Testis (tissue), 3 donors: Measurements from ENCODE around the gene PTX3. TPM values are rescaled to one million over a fixed set of nuclear protein-coding genes. Genes with fewer than 3 reads are reported as not detected.

Experiments
- DNase-seq: peaks from one replicate; pipeline ENCODE4 v3.0.0-alpha.2; 2019
- H3K27ac ChIP-seq, 2 donors: fragments of 200-600 bp; sonication (generic); one replicate each; pipeline ENCODE4 v1.5.1; 2019
- H3K27me3 ChIP-seq: fragments of 200-600 bp; sonication (generic); one replicate; pipeline ENCODE4 v1.5.1; 2019
- H3K36me3 ChIP-seq: fragments of 200-600 bp; sonication (generic); one replicate; pipeline ENCODE4 v1.5.1; 2017; ENCODE audit warnings: low read depth; ENCODE audit errors: missing control alignments
- H3K4me1 ChIP-seq: fragments of 200-600 bp; sonication (generic); one replicate; pipeline ENCODE4 v1.5.1; 2019
- H3K4me3 ChIP-seq, 2 donors: fragments of 200-600 bp; sonication (generic); one replicate each; pipeline ENCODE4 v1.5.1; 2017 to 2019
- H3K9me3 ChIP-seq: fragments of 200-600 bp; sonication (generic); one replicate; pipeline ENCODE4 v1.5.1; 2017
- CTCF ChIP-seq, 3 experiments: fragments of 450-650 bp in 2 of 3; fragments of 200-600 bp in 1 of 3; sonication (generic) in 1 of 3; IDR thresholded peaks; one replicate each; pipeline ENCODE4 v1.5.1; 2016 to 2019; ENCODE audit warnings: antibody characterized with exemption in 3 of 3, mild to moderate bottlenecking in 2 of 3, moderate library complexity in 1 of 3
- POLR2A ChIP-seq: fragments of 450-650 bp; IDR thresholded peaks from one replicate; pipeline ENCODE4 v1.6.1; 2017; ENCODE audit warnings: antibody characterized with exemption, mild to moderate bottlenecking, moderate library complexity
- WGBS, 2 donors: methylation state at CpG; one replicate each; pipeline ENCODE4 v1.1.5; 2018; 5-methylcytosine and 5-hydroxymethylcytosine counted together
- intact Hi-C: fragments of 100-400 bp; cut with DNase I; formaldehyde crosslinking; loops from one replicate; pipeline ENCODE4 v1.15.1; 2023; ENCODE audit warnings: low total_unique reads
- polyA plus RNA-seq: library from polyadenylated mRNA; stranded (reverse); fragments of 350-450 nt; fragmentation: Illumina TruSeq; extraction: RNeasy Lipid Tissue Mini Kit (QIAGEN cat#74804); gene quantifications from one replicate; pipeline ENCODE4 v1.2.3, GENCODE V29; 2014; ENCODE audit warnings: low read depth, low replicate concordance; ENCODE audit not compliant: insufficient read depth
- total RNA-seq, 2 donors: library from RNA; depleted of rRNA; stranded (reverse); fragments of >200 nt; gene quantifications; one replicate each; pipeline ENCODE4 v1.2.3, GENCODE V29; 2016

Gene PTX3
- total and polyA plus RNA-seq, 3 donors from 2014 or later, result 0.19 to 0.95 (median 0.24) TPM

GRCh38 chr3:157472648-157473047 lies 36.0 kb downstream of the PTX3 start:
- TF ChIP-seq CTCF (IDR thresholded peaks at IDR 0.05) (no peak), POLR2A (no peak)
- no peaks in the 10 kb centered on the region for H3K4me1 ChIP-seq
- intact Hi-C loops, result no loop called here
- WGBS, 2 donors, result 95 to 96% methylated on average over 1 of the region's 1 CpG
- H3K9me3 ChIP-seq, result no peaks in the 10 kb centered on the region
- no peaks in the 10 kb centered on the region for H3K27me3 ChIP-seq
- H3K27ac ChIP-seq, result no peak overlapping the region
- no peak overlapping the region for H3K4me3 ChIP-seq
- DNase-seq, result no peak
- no peaks in the 10 kb centered on the region for H3K36me3 ChIP-seq

GRCh38 chr3:157475921-157476414 lies 39.3 kb downstream of the PTX3 start:
- DNase-seq, result no peak
- H3K27ac ChIP-seq, result no peak overlapping the region
- 44 to 50% methylated on average over 1 of the region's 1 CpG for WGBS, 2 donors
- no peaks in the 10 kb centered on the region for H3K27me3 ChIP-seq
- TF ChIP-seq POLR2A (no peak), CTCF (IDR thresholded peaks at IDR 0.05) (no peak)
- no peaks in the 10 kb centered on the region for H3K9me3 ChIP-seq
- intact Hi-C loops, result no loop called here
- no peaks in the 10 kb centered on the region for H3K36me3 ChIP-seq
- H3K4me3 ChIP-seq, result no peak overlapping the region
- H3K4me1 ChIP-seq, result no peaks in the 10 kb centered on the region

DNA sequence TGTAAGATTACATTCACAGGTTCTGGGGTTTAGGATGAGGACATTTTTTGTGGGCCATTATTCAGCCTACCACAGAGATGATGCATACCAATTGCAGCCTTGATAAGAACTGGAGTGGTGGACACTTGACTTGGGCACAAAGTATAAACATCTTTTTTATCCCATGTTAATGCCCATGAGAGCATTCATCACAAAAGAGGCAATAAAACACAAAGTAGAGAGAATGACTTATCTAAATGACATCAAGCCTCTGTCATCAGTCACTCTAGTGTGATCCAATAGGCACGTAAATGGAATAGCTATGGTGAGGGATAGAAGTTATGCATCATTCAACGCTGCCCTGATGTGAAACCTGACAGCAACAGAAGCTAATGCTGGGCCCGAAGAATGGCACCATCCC lies 40.8 kb downstream of the PTX3 start:
- no peak for TF ChIP-seq CTCF (IDR thresholded peaks at IDR 0.05)
- no peak for TF ChIP-seq POLR2A
- Histone ChIP-seq H3K27ac (no peak overlapping the region), H3K27me3 (no peaks in the 10 kb centered on the region), H3K4me3 (no peak overlapping the region), H3K4me1 (no peaks in the 10 kb centered on the region), H3K36me3 (no peaks in the 10 kb centered on the region), H3K9me3 (no peaks in the 10 kb centered on the region)
- intact Hi-C loops, result no loop called here
- WGBS, 2 donors, result 79 to 90% methylated on average over 3 of the region's 3 CpGs
- no peak for DNase-seq

DNA sequence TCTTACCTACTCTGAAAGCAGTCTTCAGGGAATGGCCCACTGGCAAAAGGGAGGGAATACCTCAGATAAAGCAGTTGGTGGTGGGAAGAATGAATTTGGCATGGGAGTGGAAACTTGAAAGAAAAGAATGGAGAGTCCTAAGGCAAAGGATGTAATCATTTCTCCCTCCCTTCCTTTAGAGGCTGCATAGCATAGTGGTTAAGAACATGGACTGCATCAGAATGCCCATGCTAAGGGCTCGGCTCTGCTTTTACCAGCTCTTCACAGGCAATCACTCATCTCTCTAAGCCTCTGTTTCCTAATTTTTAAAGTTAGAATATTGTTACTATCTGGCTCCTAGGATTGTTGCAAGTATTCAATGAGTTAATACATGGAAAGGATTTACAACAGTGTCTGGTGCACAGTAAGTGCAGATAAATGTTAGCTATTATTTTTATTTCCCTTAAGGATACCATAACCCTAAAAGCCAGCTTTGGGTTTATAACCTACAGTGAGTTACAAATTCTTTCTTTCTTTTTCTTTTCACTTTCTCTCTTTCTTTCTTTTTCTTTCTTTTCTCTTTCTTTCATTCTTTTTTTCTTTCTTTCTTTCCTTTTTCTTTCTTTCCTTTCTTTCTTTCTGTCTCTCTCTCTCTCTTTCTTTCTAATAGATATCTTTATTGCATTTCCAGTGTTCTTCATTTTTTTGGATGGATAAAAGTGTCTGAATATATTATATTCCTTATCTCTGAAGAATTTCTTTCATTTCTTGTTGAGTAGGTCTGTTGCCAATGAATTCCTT lies 43.0 kb downstream of the PTX3 start:
- Histone ChIP-seq H3K27ac (no peak overlapping the region), H3K4me1 (no peaks in the 10 kb centered on the region), H3K4me3 (no peak overlapping the region), H3K27me3 (no peaks in the 10 kb centered on the region), H3K9me3 (no peaks in the 10 kb centered on the region), H3K36me3 (no peaks in the 10 kb centered on the region)
- WGBS, 2 donors, result 90 to 92% methylated on average over 1 of the region's 1 CpG
- intact Hi-C loops, result no loop called here
- no peak for DNase-seq
- TF ChIP-seq POLR2A (no peak), CTCF (IDR thresholded peaks at IDR 0.05) (no peak)

- no peak for TF ChIP-seq CTCF (IDR thresholded peaks at IDR 0.05)
- TF ChIP-seq POLR2A, result no peak
- no peaks in the 10 kb centered on the region for H3K36me3 ChIP-seq
These were observed 50.7 kb downstream of the PTX3 start for GRCh38 chr3:157487339-157487738.

More at GRCh38 chr3:157487339-157487738, 50.7 kb downstream of the PTX3 start:
- no peak for DNase-seq
- WGBS, 2 donors, result 67 to 84% methylated on average over 1 of the region's 1 CpG
- Histone ChIP-seq H3K4me3 (no peak overlapping the region), H3K9me3 (no peaks in the 10 kb centered on the region), H3K27me3 (no peaks in the 10 kb centered on the region), H3K4me1 (no peaks in the 10 kb centered on the region), H3K27ac (no peak overlapping the region)
- intact Hi-C loops, result no loop called here
